Activated CD4-positive, alpha-beta T cell treated with anti-CD3 and anti-CD28 coated beads for 1 hour (primary cell): ENCODE results near the gene EVC.
"Not testable (repeated sequence)": the region's sequence is repeated elsewhere in the genome, so short reads cannot be mapped to it uniquely, and the experiment has no call there.

Experiments used
- DNase-seq: peaks from one replicate; pipeline ENCODE4 v3.0.0-alpha.2; 2020

The EVC gene

DNA sequence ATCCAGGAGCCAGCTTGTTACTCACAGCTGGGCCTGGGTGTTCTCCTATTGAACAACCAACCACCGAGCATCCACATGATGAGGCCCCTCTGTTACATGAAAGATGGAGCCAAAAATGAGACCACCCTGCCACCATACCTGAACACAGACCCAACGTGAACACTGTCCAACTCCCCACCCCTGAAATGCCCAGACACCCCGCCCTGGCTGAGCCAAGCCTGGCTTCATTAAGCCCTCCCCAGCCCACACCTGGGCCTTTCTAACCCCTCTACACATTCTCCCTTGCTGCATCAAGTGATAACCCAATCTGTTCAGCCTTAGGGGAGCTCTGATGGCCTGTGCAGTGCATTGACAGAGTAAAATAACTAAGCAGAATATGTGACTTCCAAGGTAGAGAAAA, 80.7 kb downstream of the EVC start:
- no peak for DNase-seq

DNA sequence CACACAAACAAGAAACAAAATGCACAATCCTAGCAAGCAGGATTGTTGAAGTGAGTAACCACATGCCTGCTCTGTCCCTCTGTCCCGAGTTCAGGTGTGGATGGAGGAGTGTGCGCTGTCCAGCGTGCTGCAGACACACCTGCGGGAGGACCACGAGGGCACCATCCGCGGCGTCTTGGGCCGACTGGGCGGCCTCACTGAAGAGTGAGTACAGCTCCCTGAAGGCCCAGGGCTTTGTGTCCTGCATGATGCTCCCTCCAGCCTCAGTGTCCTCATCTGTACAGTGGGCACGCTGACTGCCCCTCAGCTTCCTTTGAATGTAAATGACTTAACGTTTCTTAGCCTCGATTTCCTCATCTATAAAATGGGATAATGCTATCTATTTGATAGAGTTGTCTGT, 82.5 kb downstream of the EVC start:
- no peak for DNase-seq

DNA sequence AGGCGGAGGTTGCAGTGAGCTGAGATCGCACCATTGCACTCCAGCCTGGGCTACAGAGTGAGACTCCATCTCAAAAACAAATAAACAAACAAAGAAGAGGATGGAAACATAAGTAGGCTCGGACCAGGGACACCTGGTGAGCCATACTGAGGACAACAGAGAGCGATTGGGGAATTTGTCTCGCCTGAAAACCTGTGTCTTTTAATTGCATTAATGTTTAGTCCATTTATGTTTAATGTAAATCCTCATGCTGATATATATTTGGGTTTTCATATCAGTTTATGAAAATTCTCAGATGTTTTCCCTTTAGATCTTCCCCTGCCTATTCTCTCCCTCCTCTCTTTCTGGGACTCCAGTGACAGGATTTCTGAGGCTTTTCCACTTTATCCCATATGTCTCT, 84.6 kb downstream of the EVC start:
- DNase-seq: no peak

DNA sequence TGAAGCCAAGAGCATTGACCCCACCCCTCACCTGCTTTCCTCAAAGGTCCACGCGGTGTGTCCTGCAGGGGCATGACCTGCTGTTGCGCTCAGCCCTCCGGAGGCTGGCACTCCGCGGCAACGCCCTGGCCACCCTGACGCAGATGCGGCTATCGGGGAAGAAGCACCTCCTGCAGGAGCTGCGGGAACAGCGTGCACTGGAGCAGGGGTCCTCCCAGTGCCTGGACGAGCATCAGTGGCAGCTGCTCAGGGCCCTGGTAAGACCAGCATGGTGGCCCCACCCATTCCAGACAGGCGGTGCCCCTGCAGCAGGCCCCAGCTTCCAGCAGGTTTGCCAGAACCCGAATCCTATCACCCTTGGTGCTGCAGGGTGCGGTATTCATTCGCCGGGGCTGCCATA, 86.0 kb downstream of the EVC start:
- DNase-seq: no peak

DNA sequence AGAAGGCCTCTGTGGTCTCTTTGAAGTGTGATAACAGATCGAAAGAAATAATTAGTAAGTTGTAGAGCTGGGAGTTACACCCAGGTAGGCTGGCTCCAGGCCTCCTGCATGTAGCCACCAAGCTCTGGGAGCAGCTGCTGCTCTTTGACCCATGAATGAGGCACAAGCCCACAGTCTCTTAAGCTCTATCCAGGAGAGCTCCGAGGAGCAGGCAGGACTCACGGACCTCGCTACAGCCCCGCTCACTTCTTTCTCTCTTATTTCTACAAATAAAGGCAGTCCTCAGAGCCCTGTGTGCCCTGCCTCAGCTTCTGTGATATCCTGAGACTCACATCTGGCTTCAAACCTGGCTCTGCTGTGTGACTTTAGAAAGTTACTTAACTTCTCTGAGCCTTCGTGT, 86.9 kb downstream of the EVC start:
- no peak for DNase-seq

DNA sequence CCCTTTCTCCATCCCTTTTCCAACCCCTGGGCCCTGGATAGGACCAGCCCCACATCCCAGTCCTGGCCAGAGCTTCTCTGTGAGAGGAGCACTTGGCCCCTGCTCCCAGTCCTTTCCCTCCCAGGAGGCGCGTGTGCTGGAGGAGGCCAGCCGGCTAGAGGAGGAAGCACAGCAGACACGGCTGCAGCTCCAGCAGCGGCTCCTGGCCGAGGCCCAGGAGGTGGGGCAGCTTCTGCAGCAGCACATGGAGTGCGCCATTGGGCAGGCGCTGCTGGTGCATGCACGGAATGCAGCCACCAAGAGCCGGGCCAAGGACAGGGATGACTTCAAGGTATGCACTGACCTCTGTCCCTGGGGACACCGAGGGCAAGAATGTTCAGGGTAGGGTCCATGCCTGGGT, 87.5 kb downstream of the EVC start:
- DNase-seq: no peak

DNA sequence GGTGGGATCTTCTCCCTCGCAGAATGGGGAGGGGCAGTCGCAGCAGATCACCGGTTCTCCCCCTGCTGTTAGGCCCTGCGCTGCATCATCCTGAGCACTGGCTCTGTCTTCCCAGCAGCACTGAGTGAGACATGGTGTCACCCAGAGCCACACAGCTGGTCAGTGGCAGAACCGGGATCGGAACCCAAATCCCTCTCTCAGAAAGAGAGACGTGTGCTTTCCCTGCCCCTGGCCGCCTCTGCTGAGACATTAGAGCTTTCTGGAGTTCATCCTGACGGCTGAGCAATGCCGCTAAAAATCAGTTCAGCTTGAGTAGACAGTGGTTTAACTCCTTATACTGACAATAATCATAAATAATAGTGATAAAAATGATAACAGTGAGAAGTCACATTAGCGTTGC, 87.9 kb downstream of the EVC start:
- no peak for DNase-seq

DNA sequence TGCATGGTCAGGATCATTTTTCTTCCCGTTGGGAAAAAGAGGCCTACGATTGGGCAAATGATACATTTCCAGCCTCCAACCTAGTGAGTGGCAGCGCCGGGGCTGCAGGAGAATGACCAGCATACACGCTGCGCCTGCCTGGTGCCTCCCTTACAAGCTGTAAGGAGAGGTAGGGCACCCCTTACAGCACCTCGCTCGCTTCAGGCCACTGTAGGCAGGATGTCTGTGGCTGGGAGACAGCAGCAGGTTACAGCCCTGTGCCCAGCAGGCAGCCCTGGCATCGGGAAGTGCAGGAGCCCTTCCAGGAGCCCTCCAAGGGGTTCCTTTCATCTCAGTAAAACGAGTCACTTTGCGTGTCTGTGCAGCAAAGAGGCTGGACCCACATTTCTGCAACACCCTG, 88.4 kb downstream of the EVC start:
- no peak for DNase-seq

DNA sequence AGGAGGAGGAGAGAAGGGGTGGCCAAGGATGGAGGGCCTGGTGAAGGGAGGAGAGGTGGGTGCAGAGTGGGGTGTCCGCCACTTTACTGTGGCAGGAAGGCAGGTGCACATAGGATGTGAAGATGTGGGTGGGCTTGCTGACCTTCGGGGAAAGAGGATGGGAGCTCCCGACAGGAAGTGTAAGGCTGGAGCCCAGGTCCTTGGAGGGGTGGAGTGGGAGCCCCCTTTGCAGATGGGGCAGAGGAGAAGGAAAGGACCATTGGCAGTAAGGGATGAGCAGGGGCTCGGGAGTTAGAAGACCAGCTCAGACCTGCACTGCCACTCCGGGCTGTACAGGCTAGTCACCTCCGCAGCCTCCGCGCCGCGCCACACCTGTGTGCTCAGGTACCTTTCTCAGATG, 89.5 kb downstream of the EVC start:
- DNase-seq: no peak

DNA sequence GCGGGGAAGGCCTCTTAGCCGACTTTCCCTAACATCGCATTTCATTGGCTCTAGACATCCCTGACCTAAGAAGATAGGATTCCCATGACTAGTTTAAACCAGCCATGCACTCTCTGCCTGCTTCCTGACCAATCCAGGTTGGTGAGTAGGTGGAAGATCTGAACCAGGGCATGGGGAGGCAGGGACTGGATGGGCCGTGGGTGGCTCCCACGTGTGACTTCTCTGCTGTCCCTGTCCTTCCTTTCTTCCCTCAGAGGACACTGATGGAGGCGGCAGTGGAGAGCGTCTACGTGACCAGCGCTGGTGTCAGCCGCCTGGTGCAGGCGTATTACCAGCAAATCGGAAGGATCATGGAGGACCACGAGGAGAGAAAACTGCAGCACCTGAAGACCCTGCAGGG, 90.7 kb downstream of the EVC start:
- no peak for DNase-seq

DNA sequence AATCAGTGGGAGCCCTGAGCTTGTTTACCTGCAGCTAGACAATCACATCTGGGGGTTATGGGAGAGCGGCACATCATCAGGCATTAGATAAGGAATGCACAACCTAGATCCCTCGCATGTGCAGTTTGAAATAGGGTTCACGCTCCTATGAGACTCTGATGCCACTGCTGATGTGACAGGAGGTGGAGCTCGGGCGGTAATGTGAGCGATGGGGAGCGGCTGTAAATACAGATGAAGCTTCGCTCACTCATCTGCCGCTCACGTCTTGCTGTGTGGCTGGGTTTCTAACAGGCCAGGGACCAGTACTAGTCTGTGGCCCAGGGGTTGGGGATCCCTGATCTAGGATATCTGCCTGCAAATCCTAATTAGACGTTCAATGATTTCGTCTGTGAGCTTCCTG, 91.6 kb downstream of the EVC start:
- no peak for DNase-seq

DNA sequence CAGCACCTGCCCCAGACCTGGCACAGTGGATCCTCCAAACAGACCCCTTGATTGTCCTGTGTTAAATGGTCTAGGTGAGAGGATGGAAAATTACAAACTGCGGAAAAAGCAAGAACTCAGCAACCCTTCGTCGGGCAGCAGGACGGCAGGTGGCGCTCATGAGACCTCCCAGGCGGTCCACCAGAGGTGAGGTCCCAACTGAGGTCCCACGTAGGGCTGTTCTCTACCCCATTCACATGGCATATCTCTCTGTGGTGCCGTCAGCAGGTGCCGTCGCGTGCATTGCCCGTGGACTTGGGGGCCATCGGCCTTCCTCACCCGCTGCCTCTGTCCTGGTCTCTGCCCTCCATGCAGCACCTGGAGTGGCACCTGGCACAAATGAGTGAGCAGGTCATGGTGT, 93.7 kb downstream of the EVC start:
- DNase-seq: no peak

DNA sequence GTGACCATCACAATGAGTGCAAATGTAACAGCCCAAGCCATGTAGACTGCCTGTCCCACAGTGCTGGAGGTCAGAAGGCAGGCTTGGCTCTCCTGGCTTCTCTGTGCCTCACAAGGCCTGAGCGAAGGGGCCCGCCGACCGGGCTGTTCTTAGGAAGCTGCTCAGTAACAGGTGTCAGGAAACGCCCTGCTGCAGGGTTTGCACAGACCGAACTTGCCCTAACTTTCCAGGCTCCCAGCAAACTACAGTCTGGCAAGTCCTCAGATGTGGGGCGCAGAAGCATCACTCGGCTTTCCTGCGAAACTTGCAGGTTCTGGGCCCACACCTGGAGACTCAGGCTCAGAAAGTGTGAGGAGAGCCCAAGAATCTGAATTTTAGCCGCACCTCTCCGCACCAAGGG, 94.3 kb downstream of the EVC start:
- DNase-seq: no peak

DNA sequence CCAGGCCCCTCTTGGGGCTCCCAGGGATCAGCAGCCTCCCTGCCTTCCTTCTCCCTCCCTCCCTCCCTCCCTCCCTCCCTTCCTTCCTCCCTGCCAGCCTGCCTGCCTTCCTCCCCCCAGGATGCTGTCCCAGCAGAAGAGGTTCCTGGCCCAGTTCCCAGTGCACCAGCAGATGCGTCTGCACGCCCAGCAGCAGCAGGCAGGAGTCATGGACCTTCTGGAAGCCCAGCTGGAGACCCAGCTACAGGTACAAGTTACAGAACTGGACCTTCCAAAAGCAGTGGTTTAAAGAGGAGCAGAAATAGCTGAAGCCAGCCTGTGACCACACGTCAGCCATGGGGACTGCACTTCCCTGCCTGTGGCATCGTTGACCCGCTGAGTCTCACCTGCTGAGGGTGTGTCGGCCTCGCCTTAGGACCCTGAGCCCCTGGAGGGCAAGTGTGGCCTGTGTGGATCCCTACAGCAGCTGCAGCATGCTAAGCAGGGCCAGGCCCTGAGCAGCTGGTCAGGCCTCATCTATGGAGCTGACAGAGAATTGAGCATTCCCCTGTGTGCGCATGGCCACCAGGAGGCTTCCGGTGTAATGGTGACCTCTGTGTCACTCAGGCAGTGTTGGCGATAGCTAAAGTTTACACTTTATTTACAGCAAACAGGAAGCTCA, 97.2 kb downstream of the EVC start:
- DNase-seq: no peak

DNA sequence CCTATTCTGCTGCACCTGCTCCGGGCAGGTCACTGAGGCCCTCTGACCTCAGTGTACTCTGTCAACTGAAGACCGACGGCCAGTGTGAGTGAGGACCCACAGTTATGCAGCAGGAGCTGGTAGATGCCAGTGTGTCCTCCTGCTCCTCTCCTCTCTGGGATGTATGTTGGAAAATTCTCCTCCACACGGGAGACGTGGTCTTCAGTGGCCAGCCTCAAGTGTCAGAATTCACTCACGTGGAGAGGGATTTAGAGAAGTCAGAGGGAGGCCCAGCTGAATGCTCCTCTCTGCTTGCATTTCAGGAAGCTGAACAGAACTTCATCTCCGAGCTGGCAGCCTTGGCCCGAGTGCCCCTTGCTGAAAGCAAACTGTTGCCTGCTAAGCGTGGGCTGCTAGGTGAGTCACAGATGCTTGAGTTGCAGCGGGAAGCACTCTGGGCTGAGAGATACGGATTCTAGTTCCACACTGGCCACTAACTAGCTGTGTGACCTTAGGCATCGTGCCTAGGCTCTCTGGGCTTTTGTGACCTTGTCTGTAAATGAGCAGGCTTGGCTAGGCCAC, 98.3 kb downstream of the EVC start:
- DNase-seq: no peak

DNA sequence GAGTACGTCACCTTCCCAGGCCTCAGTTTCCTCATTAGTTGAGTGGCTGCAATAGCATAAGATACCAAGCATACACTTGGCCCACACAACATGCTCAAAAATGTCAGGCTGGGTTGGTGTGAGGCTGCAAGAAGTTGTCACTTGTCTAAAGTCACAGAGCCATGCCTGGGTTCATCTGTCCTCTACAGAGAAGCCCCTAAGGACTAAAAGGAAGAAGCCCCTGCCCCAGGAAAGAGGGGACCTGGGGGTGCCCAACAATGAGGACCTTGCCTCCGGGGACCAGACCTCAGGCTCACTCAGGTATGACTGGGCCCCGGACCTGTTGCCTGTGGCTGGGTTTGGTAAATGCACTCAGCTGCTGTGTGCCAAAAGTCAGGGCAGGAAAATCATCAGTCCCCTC, 99.2 kb downstream of the EVC start:
- no peak for DNase-seq

DNA sequence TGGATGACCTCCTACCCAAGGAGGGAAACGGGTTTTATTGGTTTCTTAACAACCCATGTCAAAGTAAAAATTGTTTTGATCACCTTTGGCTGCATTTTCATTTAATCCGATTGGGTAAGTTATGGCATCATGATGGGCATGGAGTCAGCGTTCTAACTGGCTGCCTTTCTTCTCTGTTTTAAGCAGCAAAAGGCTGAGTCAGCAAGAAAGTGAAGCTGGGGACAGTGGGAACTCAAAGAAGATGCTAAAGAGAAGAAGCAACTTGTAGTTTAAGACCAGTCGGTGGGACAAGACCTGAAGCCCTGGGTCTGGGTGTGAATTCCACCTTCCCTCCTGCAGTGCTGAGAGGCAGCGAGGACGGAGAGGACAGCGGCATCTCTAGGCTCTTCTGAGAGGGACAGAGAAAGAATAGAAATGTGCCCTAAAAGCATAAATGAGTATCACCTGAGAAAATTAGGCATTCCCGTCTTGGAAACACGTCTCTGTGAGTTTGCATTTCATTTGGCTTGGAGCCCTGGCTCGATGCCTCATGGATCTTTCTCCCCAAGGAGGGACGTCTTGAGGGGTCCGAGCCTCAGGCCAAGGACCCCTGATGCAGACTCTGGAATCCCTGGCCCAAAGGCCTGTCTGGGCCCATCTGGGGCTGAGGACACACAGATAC, 99.9 kb downstream of the EVC start:
- DNase-seq: no peak

DNA sequence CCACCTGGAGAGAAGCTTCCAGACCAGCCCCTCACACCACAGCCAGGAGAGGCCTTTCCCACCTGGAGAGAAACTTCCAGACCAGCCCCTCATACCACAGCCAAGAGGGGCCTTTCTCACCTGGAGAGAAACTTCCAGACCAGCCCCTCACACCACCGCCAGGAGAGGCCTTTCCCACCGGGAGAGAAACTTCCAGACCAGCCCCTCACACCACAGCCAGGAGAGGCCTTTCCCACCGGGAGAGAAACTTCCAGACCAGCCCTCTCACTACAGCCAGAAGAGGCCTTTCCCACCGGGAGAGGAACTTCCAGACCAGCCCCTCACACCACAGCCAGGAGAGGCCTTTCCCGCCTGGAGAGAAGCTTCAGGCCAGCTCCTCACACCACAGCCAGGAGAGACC, 101.1 kb downstream of the EVC start:
- not testable (repeated sequence) for DNase-seq

DNA sequence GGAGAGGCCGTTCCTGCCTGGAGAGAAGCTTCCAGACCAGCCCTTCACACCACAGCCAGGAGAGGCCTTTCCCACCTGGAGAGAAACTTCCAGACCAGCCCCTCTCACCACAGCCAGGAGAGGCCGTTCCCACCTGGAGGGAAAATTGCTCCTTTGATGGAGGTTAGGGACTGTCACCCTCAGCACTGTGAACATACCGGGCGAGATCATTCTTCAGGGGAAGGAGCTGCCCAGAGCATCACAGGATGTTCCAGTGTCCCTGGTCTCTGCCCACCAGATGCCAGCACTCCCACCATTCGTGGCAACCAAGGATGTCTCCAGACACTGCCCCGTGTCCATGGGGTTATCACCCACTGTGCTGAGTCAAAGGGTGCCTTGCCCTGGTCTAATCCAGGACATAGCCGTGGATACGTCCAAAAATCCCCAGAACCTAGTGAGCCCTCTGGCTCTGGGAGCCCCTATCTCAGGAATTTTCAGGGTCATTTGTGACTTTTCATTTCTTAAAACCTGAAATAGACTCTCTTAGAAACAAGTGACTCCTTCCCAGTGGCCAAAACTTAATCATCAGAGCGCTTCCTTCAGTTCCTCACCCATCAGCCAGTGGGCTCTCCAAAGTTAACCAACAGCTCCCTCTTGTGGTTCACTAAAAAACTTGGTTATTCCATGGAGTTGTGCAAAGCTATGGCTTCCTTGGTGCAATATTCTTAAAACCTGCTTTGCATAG, 101.7 kb downstream of the EVC start:
- no peak for DNase-seq

DNA sequence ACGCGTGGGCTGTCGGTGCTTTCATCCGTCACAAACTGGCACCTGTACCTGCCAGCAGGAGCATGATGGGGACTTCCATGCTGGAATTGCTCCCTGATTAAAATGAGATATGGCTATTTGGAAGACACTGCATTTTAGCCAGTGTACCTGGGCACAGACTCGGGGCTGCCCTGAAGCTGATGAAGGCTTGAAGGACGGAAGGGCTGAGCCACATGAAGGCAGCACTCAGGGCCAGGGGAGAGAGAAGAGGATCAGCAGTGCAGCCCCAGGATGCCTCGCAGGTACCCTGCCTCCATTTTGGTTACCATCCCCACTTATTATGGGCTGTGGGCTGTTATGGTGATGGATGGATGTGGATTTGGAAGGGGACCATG, 102.9 kb downstream of the EVC start:
- no peak for DNase-seq

DNA sequence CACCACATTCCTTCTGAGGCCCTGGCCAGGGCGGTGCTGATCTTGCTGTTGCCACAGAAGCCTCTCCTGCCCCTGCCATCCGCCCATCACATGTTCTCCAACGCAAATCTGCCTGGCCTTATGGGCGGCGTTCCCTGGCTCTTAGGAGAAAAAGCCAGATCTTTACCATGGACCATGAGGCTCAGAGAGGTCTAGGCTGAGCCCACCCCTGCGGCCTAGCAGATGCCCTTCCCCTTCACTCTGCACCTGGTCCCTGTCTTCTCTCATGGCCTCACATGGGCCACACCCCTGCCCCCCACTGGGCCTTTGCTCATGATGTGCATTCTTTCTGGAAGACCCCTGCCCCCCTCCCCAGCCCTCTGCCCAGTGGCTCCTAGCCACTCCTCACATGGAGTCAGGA, 103.4 kb downstream of the EVC start:
- DNase-seq: no peak

DNA sequence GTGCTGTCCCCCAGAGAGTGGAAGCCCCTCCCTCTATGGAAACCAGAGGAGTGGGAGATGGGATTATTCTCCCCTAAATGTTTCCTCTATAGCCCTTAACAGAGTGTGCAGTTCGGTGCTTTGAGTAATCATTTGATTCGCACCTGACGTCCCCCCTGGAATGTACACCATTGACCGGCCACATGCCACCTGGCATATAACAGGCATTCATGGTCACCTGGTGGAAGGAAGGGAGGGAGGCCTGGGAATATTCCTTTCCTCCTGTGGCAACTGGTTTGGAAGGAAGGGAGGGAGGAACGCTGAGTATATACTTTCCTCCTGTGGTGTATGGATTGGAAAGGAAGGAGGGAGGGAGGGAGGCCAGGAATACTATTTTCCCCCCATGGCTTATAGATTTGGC, 104.6 kb downstream of the EVC start:
- no peak for DNase-seq

DNA sequence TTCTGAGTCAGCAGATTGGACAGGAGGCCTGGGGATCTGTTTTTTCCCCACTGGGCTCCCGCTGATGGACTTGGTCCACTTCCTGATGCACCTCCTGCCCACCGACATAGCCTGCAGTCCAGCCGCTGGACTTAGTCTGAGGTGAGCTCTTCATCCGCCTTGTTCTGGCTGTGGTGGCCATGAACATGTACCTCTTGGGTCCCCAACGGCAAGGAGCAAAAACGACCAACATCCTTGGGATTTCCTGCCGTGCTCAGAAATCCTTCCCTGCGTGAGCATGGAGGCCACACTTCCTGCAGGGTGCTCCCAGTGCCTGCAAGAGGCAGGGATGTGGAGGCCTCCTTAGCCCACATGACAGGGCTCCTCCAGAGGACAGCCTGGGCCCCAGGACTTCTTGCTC, 105.1 kb downstream of the EVC start:
- DNase-seq: no peak

DNA sequence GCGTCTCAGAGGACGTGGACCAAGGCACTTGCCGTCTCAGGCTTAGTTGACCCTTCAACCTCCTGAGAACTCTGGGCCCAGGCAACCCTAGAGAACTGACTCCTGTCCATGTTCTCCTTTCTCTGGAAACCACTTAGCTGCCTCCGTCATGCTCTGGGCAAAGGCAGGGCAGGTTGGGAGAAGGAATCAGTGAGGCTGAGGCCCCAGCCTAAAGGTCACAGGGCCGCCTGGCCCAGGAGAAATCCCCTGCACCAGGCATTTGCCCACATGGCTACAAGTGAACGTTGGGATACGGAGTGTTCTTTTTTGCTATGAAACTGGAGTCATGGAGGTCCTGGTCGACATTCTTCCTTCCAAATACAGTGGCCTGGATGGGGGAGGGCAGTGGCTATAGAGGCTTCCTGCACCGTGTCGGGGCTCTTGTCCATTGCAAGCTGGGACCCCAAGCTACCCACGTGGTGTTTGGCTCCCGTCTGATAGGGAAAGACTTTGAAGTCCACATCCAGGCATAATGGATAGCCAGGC, 105.9 kb downstream of the EVC start:
- no peak for DNase-seq
